ENCODE measurements around the gene EML1.

Gene EML1

DNA sequence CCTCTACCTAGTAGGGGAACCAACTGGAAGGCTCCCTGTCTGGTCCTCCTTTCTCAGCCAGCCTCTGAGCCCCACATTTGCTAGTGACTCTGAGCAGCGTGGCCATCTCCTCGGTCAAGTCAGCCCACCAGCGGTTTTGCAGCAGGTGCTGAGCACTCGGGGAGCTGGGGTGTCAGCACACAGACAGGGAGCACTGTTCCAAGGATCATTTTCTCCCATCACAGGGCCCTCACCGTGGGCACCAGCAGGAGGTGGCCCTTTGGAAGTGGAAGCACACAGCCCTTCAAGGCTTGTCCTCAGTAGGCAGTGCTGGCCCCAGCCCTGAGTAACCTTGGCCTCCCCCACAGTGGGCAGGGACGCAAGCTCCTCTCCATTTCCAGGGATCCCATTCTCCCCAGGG is 24.1 kb upstream of the EML1 start:
- WGBS (ENCODE audit: insufficient coverage, insufficient read length) = no CpG with 5 or more reads among the region's 6 CpGs
- Histone ChIP-seq H3K36me3 (ENCODE audit: control insufficient read depth, insufficient read depth, low read length) (no peaks in the 10 kb centered on the region), H3K4me1 (ENCODE audit: control insufficient read depth, insufficient read depth, low read length) (peaks cover 4% of the 10 kb centered on the region), H3K27ac (ENCODE audit: low read length) (no peak overlapping the region), H3K27me3 (ENCODE audit: control insufficient read depth, insufficient read depth, low read length) (no peaks in the 10 kb centered on the region), H3K4me3 (ENCODE audit: low read length) (no peak overlapping the region), H3K9me3 (ENCODE audit: control insufficient read depth, insufficient read depth, low read length) (no peaks in the 10 kb centered on the region)
- DNase-seq (ENCODE audit: low read depth, low spot score) = no peak

DNA sequence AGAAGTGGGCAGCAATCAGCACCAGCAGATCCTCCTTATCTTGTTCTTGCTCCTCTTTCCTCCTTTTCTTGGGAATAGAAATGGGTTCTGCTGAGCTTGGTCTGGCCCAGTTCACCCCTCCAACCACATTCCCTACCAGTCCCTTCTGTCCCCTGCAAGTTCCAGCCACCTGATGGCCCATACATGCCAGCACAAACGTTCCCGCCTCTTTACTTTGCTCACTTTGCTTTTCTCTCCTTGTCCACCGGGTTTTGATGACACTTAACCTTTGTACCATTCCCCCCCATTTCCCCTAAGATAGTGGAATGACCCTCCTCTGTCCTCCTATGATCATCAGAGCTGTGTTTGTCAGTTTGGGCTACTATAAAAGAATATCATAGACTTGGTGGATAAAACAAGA is 23.4 kb upstream of the EML1 start:
- WGBS (ENCODE audit: insufficient coverage, insufficient read length) = no CpG with 5 or more reads among the region's 3 CpGs
- Histone ChIP-seq H3K36me3 (ENCODE audit: control insufficient read depth, insufficient read depth, low read length) (no peaks in the 10 kb centered on the region), H3K27me3 (ENCODE audit: control insufficient read depth, insufficient read depth, low read length) (no peaks in the 10 kb centered on the region), H3K4me1 (ENCODE audit: control insufficient read depth, insufficient read depth, low read length) (peaks cover 8% of the 10 kb centered on the region), H3K4me3 (ENCODE audit: low read length) (no peak overlapping the region), H3K9me3 (ENCODE audit: control insufficient read depth, insufficient read depth, low read length) (no peaks in the 10 kb centered on the region), H3K27ac (ENCODE audit: low read length) (no peak overlapping the region)
- no peak for DNase-seq (ENCODE audit: low read depth, low spot score)

DNA sequence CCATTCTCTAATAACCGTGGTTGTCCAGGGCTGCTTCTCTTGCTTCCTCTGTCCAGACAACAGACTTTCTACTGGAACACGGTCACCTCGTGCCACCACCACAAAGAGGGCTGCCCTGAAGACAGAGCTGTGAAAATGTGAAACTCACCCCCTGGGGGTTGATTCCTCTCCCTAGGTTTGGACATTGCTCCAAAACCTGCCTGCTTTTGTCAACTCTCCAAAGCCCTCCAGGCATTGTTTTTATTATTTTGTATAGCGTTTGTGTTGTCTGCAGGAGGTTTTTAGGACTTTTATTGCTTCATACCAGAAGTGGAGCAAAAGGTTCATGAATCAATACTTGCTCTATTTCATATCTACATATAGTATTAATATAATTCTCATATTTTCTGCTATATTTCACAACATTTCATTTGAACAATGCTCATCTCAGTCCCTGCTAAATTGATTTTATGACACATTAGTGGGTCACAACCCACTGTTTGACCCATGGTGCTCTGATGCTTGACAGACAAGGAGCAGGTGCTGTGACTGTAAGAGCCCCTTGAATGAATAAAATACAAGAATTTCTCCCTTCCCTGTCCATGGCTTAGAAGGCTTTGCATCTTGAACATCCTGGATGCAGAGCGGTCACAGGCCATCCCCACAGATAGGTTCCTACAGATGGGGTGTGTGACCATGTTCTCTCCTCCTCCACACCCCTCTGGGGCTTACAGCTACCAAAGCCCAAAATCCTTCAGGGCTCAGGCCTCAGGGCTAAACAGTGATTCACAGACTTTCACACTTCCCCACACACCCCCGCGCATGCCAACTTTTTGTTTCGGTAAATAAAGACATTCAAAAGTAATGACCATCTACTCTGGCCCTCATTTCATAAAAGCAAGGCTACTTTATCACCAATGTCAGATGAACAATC is 20.6 kb upstream of the EML1 start:
- Histone ChIP-seq H3K4me1 (ENCODE audit: control insufficient read depth, insufficient read depth, low read length) (peaks cover 12% of the 10 kb centered on the region), H3K27me3 (ENCODE audit: control insufficient read depth, insufficient read depth, low read length) (no peaks in the 10 kb centered on the region), H3K27ac (ENCODE audit: low read length) (no peak overlapping the region), H3K9me3 (ENCODE audit: control insufficient read depth, insufficient read depth, low read length) (no peaks in the 10 kb centered on the region), H3K36me3 (ENCODE audit: control insufficient read depth, insufficient read depth, low read length) (no peaks in the 10 kb centered on the region), H3K4me3 (ENCODE audit: low read length) (no peak overlapping the region)
- no CpG with 5 or more reads among the region's 8 CpGs for WGBS (ENCODE audit: insufficient coverage, insufficient read length)
- no peak for DNase-seq (ENCODE audit: low read depth, low spot score)

DNA sequence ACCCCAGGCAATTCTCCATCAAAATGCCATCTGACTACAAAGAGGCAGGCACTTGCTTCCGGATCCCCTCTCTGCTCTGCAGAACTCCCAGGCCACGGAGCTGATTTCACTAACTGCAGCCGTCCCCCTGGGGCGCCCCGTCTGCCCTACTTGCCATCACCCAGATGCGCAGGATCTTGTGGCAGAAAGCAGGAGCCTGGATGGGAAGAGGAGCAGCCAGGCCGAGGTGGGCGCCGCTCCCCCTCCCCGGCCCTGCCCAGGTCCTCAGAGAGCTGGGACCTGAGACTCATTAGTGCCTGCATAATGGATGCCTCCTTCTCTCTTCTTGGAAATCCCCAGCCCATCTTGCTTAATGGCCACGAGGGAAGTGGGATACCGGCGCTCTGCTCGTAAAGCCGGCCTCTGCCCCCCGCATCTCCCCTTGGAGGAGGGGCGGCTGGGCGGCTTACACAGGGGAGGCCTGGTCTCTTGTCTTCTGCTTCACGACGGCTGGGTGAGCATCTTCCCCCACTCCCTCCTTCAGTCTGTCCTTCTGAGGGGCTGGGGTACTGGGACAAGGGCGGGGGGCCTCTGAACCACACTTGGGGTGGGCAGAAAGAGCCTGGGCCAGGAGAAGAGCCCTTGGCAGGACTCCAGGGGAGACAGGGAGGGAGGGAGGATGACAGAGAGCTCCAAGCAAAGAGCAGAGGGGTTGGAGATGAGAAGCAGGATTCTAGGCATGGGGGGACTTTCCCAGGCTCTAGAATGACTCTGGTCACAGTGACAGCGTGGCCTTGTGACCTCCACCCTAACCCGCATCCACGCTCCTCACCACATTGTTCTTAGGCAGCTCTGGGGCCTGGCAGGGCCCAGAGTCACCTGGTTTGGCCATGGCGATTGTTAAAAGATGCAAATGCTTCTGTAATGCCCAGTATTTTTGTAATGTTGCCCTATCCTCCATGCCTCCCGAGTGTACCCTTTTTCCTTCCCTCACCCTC is 19.4 kb upstream of the EML1 start:
- Histone ChIP-seq H3K9me3 (ENCODE audit: control insufficient read depth, insufficient read depth, low read length) (no peaks in the 10 kb centered on the region), H3K27me3 (ENCODE audit: control insufficient read depth, insufficient read depth, low read length) (no peaks in the 10 kb centered on the region), H3K27ac (ENCODE audit: low read length) (no peak overlapping the region), H3K36me3 (ENCODE audit: control insufficient read depth, insufficient read depth, low read length) (no peaks in the 10 kb centered on the region), H3K4me1 (ENCODE audit: control insufficient read depth, insufficient read depth, low read length) (peaks cover 12% of the 10 kb centered on the region), H3K4me3 (ENCODE audit: low read length) (no peak overlapping the region)
- DNase-seq (ENCODE audit: low read depth, low spot score) = no peak
- WGBS (ENCODE audit: insufficient coverage, insufficient read length) = no CpG with 5 or more reads among the region's 26 CpGs

DNA sequence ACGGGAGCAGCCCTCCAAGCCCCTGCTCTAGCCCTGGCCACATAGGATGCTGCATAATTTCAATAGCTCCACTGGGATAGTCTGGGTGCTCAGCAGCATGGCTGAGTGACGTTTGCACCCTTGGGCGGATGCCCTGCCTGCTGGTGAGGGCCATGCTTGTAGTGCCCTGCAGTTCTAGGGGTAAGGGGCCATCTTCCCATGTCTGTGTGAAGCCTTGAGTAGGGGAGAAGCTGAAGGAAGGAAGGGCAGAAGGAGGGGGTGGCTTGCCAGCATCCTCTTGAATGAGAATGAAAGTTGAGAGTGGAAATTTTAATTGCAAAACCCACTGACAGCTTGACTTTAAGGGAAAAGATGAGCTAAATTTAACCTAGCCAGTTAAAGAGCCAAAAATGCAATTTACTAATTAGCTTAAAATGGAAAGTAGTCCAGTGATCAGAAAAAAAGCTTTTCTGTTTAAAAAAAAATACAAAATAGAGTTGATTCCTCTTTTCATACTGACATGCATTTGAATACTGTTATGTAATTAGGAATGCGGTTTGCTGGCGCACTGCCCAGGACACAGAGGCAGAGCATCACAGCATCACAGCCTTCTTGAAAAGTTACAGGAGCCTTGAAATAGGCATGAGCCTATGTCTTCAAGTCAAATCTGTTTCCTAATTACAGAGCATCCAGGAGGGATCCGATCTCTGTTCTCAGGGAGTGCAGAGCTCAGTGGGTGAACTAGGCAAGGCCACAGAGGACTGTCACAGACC is 18.5 kb upstream of the EML1 start:
- H3K27ac ChIP-seq (ENCODE audit: low read length) = no peak overlapping the region

DNA sequence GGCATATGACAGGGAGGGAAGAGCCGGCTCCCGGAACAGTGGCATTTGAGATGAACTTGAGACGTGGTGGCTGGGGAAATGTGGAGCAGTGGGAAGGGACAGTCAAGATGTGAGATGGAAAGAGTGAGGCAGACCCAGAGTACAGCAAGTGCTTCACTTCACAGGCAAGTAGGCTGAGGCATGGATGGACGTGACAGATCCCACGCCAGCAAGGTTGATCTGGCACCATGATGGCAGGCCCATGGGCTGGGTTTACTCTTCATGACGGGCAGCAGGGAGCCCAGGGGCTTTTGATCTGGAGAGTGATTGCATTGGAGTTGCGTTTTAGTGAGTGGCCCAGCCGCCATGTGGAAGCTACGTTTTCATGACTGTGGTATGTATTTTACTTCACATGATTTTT is 17.9 kb upstream of the EML1 start:
- no peak overlapping the region for H3K4me3 ChIP-seq (ENCODE audit: low read length)
- DNase-seq (ENCODE audit: low read depth, low spot score) = no peak
- no peaks in the 10 kb centered on the region for H3K9me3 ChIP-seq (ENCODE audit: control insufficient read depth, insufficient read depth, low read length)
- no peaks in the 10 kb centered on the region for H3K27me3 ChIP-seq (ENCODE audit: control insufficient read depth, insufficient read depth, low read length)
- no peak overlapping the region for H3K27ac ChIP-seq (ENCODE audit: low read length)
- no peaks in the 10 kb centered on the region for H3K36me3 ChIP-seq (ENCODE audit: control insufficient read depth, insufficient read depth, low read length)
- peaks cover 12% of the 10 kb centered on the region for H3K4me1 ChIP-seq (ENCODE audit: control insufficient read depth, insufficient read depth, low read length)
- WGBS (ENCODE audit: insufficient coverage, insufficient read length) = no CpG with 5 or more reads among the region's 9 CpGs

More for the DNA sequence above, 18.5 kb upstream of the EML1 start:
- Histone ChIP-seq H3K4me1 (ENCODE audit: control insufficient read depth, insufficient read depth, low read length) (peaks cover 12% of the 10 kb centered on the region), H3K27me3 (ENCODE audit: control insufficient read depth, insufficient read depth, low read length) (no peaks in the 10 kb centered on the region), H3K4me3 (ENCODE audit: low read length) (no peak overlapping the region), H3K9me3 (ENCODE audit: control insufficient read depth, insufficient read depth, low read length) (no peaks in the 10 kb centered on the region), H3K36me3 (ENCODE audit: control insufficient read depth, insufficient read depth, low read length) (no peaks in the 10 kb centered on the region)
- DNase-seq (ENCODE audit: low read depth, low spot score) = no peak
- WGBS (ENCODE audit: insufficient coverage, insufficient read length) = no CpG with 5 or more reads among the region's 6 CpGs

DNA sequence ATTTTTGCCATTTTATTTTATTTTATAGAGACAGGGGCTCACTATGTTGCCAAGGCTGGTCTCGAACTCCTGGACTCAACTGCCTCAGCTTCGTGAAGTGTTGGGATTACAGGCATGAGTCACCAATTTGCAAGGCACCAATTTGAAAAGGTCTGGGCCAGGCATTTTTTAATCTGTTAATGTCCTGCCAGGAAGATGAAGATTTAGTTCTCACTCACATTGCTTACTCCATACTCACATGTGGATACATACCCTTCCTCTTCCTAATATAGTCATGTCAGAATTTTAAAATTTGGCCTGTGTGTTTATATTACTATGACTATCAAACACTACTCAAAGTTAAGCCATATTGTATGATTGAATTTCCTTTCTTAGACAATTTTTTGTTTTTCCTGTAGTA is 15.3 kb upstream of the EML1 start:
- no CpG with 5 or more reads among the region's 2 CpGs for WGBS (ENCODE audit: insufficient coverage, insufficient read length)
- H3K4me3 ChIP-seq (ENCODE audit: low read length) = no peak overlapping the region
- peaks cover 16% of the 10 kb centered on the region for H3K4me1 ChIP-seq (ENCODE audit: control insufficient read depth, insufficient read depth, low read length)
- H3K27me3 ChIP-seq (ENCODE audit: control insufficient read depth, insufficient read depth, low read length) = no peaks in the 10 kb centered on the region
- H3K36me3 ChIP-seq (ENCODE audit: control insufficient read depth, insufficient read depth, low read length) = no peaks in the 10 kb centered on the region
- H3K9me3 ChIP-seq (ENCODE audit: control insufficient read depth, insufficient read depth, low read length) = no peaks in the 10 kb centered on the region
- H3K27ac ChIP-seq (ENCODE audit: low read length) = no peak overlapping the region
- no peak for DNase-seq (ENCODE audit: low read depth, low spot score)

DNA sequence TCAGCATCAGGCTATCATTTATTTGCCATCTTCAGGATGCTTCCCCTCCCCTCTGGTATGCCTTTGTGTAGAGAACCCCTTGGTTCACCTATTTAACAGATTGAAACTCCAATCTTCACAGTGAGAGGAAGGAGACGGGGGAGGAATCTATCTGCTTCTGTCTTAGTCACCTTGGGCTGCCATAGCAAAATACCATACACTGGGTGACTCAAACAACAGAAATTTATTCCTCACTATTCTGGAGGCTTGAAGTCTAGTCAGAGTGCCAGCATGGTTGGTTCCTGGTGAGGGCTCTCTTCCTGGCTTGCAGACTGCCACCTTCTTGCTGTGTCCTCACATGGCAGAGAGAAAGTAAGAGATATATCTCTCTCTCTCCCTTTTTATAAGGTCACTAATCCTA is 13.5 kb upstream of the EML1 start:
- H3K4me1 ChIP-seq (ENCODE audit: control insufficient read depth, insufficient read depth, low read length) = peaks cover 8% of the 10 kb centered on the region
- no peaks in the 10 kb centered on the region for H3K9me3 ChIP-seq (ENCODE audit: control insufficient read depth, insufficient read depth, low read length)
- no peak overlapping the region for H3K27ac ChIP-seq (ENCODE audit: low read length)
- DNase-seq (ENCODE audit: low read depth, low spot score) = no peak
- no CpG with 5 or more reads among the region's 1 CpG for WGBS (ENCODE audit: insufficient coverage, insufficient read length)
- H3K27me3 ChIP-seq (ENCODE audit: control insufficient read depth, insufficient read depth, low read length) = no peaks in the 10 kb centered on the region
- H3K36me3 ChIP-seq (ENCODE audit: control insufficient read depth, insufficient read depth, low read length) = no peaks in the 10 kb centered on the region
- H3K4me3 ChIP-seq (ENCODE audit: low read length) = no peak overlapping the region

DNA sequence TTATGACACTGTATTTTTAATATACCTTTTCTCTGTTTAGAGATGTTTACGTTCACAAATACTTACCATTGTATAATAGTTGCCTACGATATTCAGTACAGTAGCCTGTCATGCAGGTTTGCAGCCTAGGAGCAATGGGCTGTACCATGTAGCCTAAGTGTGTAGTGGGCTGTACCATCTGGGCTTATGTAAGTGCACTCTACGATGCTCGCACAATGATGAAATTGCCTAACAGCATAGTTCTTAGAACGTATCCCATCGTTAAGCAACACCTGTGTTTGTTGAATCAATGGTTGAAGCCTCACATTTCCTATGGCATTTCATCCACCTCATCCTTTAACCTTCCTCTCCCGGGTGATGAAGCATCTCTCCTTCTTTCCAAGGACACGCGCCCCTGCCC is 12.5 kb upstream of the EML1 start:
- no peak for DNase-seq (ENCODE audit: low read depth, low spot score)
- no peak overlapping the region for H3K27ac ChIP-seq (ENCODE audit: low read length)
- WGBS (ENCODE audit: insufficient coverage, insufficient read length) = no CpG with 5 or more reads among the region's 9 CpGs
- peaks cover 4% of the 10 kb centered on the region; the same call in 1 of the 2 replicates for H3K4me1 ChIP-seq (ENCODE audit: control insufficient read depth, insufficient read depth, low read length)
- no peaks in the 10 kb centered on the region for H3K36me3 ChIP-seq (ENCODE audit: control insufficient read depth, insufficient read depth, low read length)
- no peaks in the 10 kb centered on the region for H3K9me3 ChIP-seq (ENCODE audit: control insufficient read depth, insufficient read depth, low read length)
- no peaks in the 10 kb centered on the region for H3K27me3 ChIP-seq (ENCODE audit: control insufficient read depth, insufficient read depth, low read length)
- H3K4me3 ChIP-seq (ENCODE audit: low read length) = no peak overlapping the region

DNA sequence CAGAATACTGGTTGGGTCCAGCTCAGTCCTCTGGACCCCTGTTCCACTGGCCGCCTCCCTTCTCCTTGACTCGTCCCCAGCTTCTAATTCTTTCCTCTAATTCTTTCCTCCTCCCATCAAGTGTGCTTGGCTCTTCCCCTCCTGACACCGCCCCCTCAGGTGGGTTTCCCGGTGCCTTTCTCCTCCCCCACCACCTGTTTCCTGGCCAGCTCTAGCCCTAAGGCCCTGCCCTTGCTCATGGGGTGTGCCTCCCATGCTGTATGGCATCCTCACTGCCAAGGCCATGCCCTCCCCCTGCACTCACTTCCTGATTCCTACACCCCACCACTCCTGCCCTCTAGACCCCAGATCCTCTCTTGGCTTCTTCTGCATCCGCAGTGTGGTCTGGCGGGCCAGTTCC is 12.1 kb upstream of the EML1 start:
- H3K36me3 ChIP-seq (ENCODE audit: control insufficient read depth, insufficient read depth, low read length) = no peaks in the 10 kb centered on the region
- no peaks in the 10 kb centered on the region for H3K27me3 ChIP-seq (ENCODE audit: control insufficient read depth, insufficient read depth, low read length)
- no peak overlapping the region for H3K27ac ChIP-seq (ENCODE audit: low read length)
- DNase-seq (ENCODE audit: low read depth, low spot score) = no peak
- H3K4me1 ChIP-seq (ENCODE audit: control insufficient read depth, insufficient read depth, low read length) = peaks cover 4% of the 10 kb centered on the region; the same call in 1 of the 2 replicates
- H3K4me3 ChIP-seq (ENCODE audit: low read length) = no peak overlapping the region
- WGBS (ENCODE audit: insufficient coverage, insufficient read length) = no CpG with 5 or more reads among the region's 6 CpGs
- no peaks in the 10 kb centered on the region for H3K9me3 ChIP-seq (ENCODE audit: control insufficient read depth, insufficient read depth, low read length)
